Dendritic cell treated with granulocyte-macrophage colony-stimulating factor and Interleukin-4, amounts not matched to agents 40 ng/mL and 50 ng/mL, for 4 days (primary cell): ENCODE results near the gene ACSL4.
"Not testable (repeated sequence)": the region's sequence is repeated elsewhere in the genome, so short reads cannot be mapped to it uniquely, and the experiment has no call there.

ENCODE experiments used
- H3K27ac Mint-ChIP-seq: one replicate; pipeline ENCODE4 v1.8.0; 2022; ENCODE audit warnings: mild to moderate bottlenecking, mixed read lengths
- H3K27me3 Mint-ChIP-seq: one replicate; pipeline ENCODE4 v1.8.0; 2022; ENCODE audit warnings: mild to moderate bottlenecking, mixed read lengths
- H3K36me3 Mint-ChIP-seq: one replicate; pipeline ENCODE4 v1.8.0; 2022; ENCODE audit warnings: low read depth, mixed read lengths
- H3K4me1 Mint-ChIP-seq: one replicate; pipeline ENCODE4 v1.8.0; 2022; ENCODE audit warnings: low read depth, mixed read lengths
- H3K4me3 Mint-ChIP-seq: one replicate; pipeline ENCODE4 v1.8.0; 2022; ENCODE audit warnings: mild to moderate bottlenecking, moderate library complexity, mixed read lengths
- H3K9me3 Mint-ChIP-seq: one replicate; pipeline ENCODE4 v1.8.0; 2022; ENCODE audit warnings: mixed read lengths
- intact Hi-C: fragments of 100-400 bp; cut with micrococcal nuclease; formaldehyde crosslinking; loops from one replicate; pipeline ENCODE4 v1.15.0; 2022

ACSL4 gene

GRCh38 chrX:109681475-109682081 is 51.5 kb downstream of the ACSL4 start:
- Mint-ChIP-seq H3K4me1 (peaks cover 6% of the 10 kb centered on the region), H3K36me3 (peaks cover 20% of the 10 kb centered on the region), H3K27ac (no peak overlapping the region), H3K4me3 (no peak overlapping the region), H3K27me3 (no peaks in the 10 kb centered on the region), H3K9me3 (no peaks in the 10 kb centered on the region)
- intact Hi-C loops = no loop called here

GRCh38 chrX:109679820-109680219 is 53.2 kb downstream of the ACSL4 start:
- Mint-ChIP-seq H3K36me3 (peaks cover 32% of the 10 kb centered on the region), H3K4me1 (peaks cover 6% of the 10 kb centered on the region), H3K4me3 (no peak overlapping the region), H3K27me3 (no peaks in the 10 kb centered on the region), H3K27ac (no peak overlapping the region), H3K9me3 (no peaks in the 10 kb centered on the region)
- intact Hi-C loops = no loop called here

- H3K4me3 Mint-ChIP-seq = no peak overlapping the region
- peaks cover 56% of the 10 kb centered on the region for H3K36me3 Mint-ChIP-seq
- H3K27me3 Mint-ChIP-seq = no peaks in the 10 kb centered on the region
- H3K9me3 Mint-ChIP-seq = no peaks in the 10 kb centered on the region
- intact Hi-C loops = no loop called here
- H3K4me1 Mint-ChIP-seq = no peaks in the 10 kb centered on the region
- no peak overlapping the region for H3K27ac Mint-ChIP-seq
Observed at GRCh38 chrX:109672239-109672638, 60.8 kb downstream of the ACSL4 start.

- peaks cover 63% of the 10 kb centered on the region for H3K36me3 Mint-ChIP-seq
- H3K27me3 Mint-ChIP-seq, H3K4me1 Mint-ChIP-seq, intact Hi-C loops, H3K27ac Mint-ChIP-seq, H3K4me3 Mint-ChIP-seq, H3K9me3 Mint-ChIP-seq: not testable (repeated sequence)
Observed at GRCh38 chrX:109671170-109671569, 61.9 kb downstream of the ACSL4 start.

- Mint-ChIP-seq H3K9me3 (no peaks in the 10 kb centered on the region), H3K4me1 (no peaks in the 10 kb centered on the region), H3K36me3 (peaks cover 61% of the 10 kb centered on the region), H3K4me3 (no peak overlapping the region), H3K27me3 (no peaks in the 10 kb centered on the region), H3K27ac (no peak overlapping the region)
- intact Hi-C loops = no loop called here
Observed at GRCh38 chrX:109667986-109668385, 65.1 kb downstream of the ACSL4 start.

GRCh38 chrX:109660435-109661143 is 72.5 kb downstream of the ACSL4 start:
- Mint-ChIP-seq H3K4me1 (peaks cover 5% of the 10 kb centered on the region), H3K9me3 (no peaks in the 10 kb centered on the region), H3K4me3 (no peak overlapping the region), H3K36me3 (peaks cover 67% of the 10 kb centered on the region), H3K27me3 (no peaks in the 10 kb centered on the region), H3K27ac (no peak overlapping the region)
- intact Hi-C loops = no loop called here

GRCh38 chrX:109658391-109658790 is 74.7 kb downstream of the ACSL4 start:
- Mint-ChIP-seq H3K27me3 (no peaks in the 10 kb centered on the region), H3K27ac (no peak overlapping the region), H3K4me3 (no peak overlapping the region), H3K4me1 (peaks cover 5% of the 10 kb centered on the region), H3K9me3 (no peaks in the 10 kb centered on the region), H3K36me3 (peaks cover 68% of the 10 kb centered on the region)
- intact Hi-C loops = no loop called here

GRCh38 chrX:109657364-109657763 is 75.7 kb downstream of the ACSL4 start:
- H3K4me3 Mint-ChIP-seq, intact Hi-C loops, H3K27ac Mint-ChIP-seq, H3K27me3 Mint-ChIP-seq, H3K4me1 Mint-ChIP-seq, H3K9me3 Mint-ChIP-seq: not testable (repeated sequence)
- peaks cover 61% of the 10 kb centered on the region for H3K36me3 Mint-ChIP-seq

GRCh38 chrX:109656774-109657173 is 76.3 kb downstream of the ACSL4 start:
- intact Hi-C loops = no loop called here
- Mint-ChIP-seq H3K27ac (no peak overlapping the region), H3K4me3 (no peak overlapping the region), H3K27me3 (no peaks in the 10 kb centered on the region), H3K36me3 (peaks cover 60% of the 10 kb centered on the region), H3K9me3 (no peaks in the 10 kb centered on the region), H3K4me1 (peaks cover 5% of the 10 kb centered on the region)

- Mint-ChIP-seq H3K4me1 (peaks cover 5% of the 10 kb centered on the region), H3K9me3 (no peaks in the 10 kb centered on the region), H3K27me3 (no peaks in the 10 kb centered on the region), H3K27ac (peak overlapping the region; percentile 30), H3K4me3 (no peak overlapping the region), H3K36me3 (peaks cover 55% of the 10 kb centered on the region)
- intact Hi-C loops = no loop called here
Observed at GRCh38 chrX:109655502-109656201, 77.4 kb downstream of the ACSL4 start.

- Mint-ChIP-seq H3K4me1 (no peaks in the 10 kb centered on the region), H3K9me3 (no peaks in the 10 kb centered on the region), H3K4me3 (no peak overlapping the region), H3K27ac (peak overlapping the region; percentile 30), H3K27me3 (no peaks in the 10 kb centered on the region), H3K36me3 (peaks cover 44% of the 10 kb centered on the region)
- intact Hi-C loops = no loop called here
Observed at GRCh38 chrX:109654516-109655109, 78.4 kb downstream of the ACSL4 start.

- intact Hi-C loops, H3K4me3 Mint-ChIP-seq, H3K27ac Mint-ChIP-seq, H3K9me3 Mint-ChIP-seq, H3K27me3 Mint-ChIP-seq: not testable (repeated sequence)
- H3K4me1 Mint-ChIP-seq = peaks cover 12% of the 10 kb centered on the region
- peaks cover 25% of the 10 kb centered on the region for H3K36me3 Mint-ChIP-seq
Observed at GRCh38 chrX:109644671-109645070, 88.4 kb downstream of the ACSL4 start.

GRCh38 chrX:109643687-109644086 is 89.4 kb downstream of the ACSL4 start:
- Mint-ChIP-seq H3K4me3 (no peak overlapping the region), H3K9me3 (no peaks in the 10 kb centered on the region), H3K36me3 (peaks cover 30% of the 10 kb centered on the region), H3K27me3 (no peaks in the 10 kb centered on the region), H3K27ac (no peak overlapping the region), H3K4me1 (peaks cover 12% of the 10 kb centered on the region)
- intact Hi-C loops = no loop called here

- H3K9me3 Mint-ChIP-seq = no peaks in the 10 kb centered on the region
- no peak overlapping the region for H3K27ac Mint-ChIP-seq
- H3K4me3 Mint-ChIP-seq = no peak overlapping the region
- no peaks in the 10 kb centered on the region for H3K27me3 Mint-ChIP-seq
- intact Hi-C loops = no loop called here
- no peaks in the 10 kb centered on the region for H3K4me1 Mint-ChIP-seq
- peaks cover 23% of the 10 kb centered on the region for H3K36me3 Mint-ChIP-seq
Observed at GRCh38 chrX:109638158-109638557, 94.9 kb downstream of the ACSL4 start.
